ENCODE results near the gene ARMCX2.
"Not testable (repeated sequence)": the region's sequence is repeated elsewhere in the genome, so short reads cannot be mapped to it uniquely, and the experiment has no call there.

Gene ARMCX2

DNA sequence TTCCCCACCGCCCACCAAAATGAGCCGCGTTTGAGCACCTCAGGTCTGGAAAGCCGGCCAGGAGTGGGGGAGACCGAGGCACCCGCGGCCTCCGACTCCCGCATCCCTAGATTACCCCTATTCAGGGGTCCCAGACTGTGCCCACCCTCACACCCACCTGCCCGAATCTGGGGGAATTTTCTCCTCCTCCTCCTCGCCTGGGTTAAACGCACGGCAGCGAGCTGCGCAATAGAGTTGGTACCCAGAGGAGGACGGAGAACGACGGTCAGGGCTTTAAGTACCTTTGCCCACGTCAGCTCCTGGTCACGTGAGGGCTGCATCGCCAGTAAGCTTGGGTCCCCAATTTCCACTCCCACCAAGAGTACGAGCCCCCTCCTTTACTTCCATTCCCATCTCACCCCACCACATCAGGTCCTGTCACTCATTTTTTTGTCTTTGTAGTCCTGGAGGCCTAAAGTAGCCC lies at the start of gene ARMCX2:
ARMCX2 (minus strand) TSS at position 250 of the 463 bp plus-strand sequence. CDS start 2,262 bp downstream, outside the sequence.
- DNase-seq (ENCODE audit: low read depth in 2 of 2) = peak; percentile 53 to 59

GRCh38 chrX:101709384-101709783 lies 49.7 kb upstream of the ARMCX2 start:
- DNase-seq (ENCODE audit: low read depth in 2 of 2) = no peak

GRCh38 chrX:101708163-101708562 lies 48.5 kb upstream of the ARMCX2 start:
- DNase-seq (ENCODE audit: low read depth in 2 of 2) = peak in 1 of 2 experiments; percentile 4

GRCh38 chrX:101693476-101693875 lies 33.8 kb upstream of the ARMCX2 start:
- no peak for DNase-seq (ENCODE audit: low read depth in 2 of 2)

DNA sequence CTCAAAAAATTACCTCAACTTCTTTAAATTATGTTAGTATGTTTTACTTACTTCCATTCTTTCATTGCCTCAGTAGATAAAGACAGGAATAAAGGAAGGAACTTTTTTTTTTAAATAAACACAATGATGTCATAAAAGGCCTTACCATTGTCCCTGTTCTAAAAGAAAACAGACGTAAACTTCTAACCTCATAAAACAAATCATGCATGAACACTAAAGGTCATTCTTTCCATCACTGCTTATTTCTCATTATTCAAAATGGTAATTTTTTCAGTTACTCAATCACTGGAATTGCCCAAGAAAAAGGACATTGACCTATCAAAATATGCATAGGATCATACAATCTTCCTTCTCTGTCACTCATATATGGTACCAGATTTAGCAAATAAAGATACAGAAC lies 32.2 kb upstream of the ARMCX2 start:
- DNase-seq (ENCODE audit: low read depth in 2 of 2) = no peak

- DNase-seq (ENCODE audit: low read depth in 2 of 2) = no peak
Observed at GRCh38 chrX:101686574-101686973, 26.9 kb upstream of the ARMCX2 start.

DNA sequence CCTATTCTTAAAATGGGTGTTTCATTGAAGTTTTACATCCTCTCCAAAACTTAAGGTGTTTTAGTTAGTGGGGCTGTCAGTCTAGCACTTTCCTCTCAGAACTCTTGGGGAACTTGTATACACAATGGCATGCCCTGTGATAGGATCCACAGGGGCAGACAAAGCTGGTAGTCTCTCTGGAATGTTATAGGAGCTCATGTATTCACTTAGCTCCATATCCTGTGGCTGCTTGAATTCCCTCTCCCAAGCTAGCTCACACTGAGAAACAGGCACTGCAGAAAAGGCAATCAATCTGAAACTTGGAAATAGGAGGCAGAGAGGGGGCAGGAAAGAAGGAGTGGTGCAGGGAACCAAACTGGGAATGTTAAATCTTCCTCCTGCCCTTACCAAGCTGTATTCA lies 26.3 kb upstream of the ARMCX2 start:
- DNase-seq (ENCODE audit: low read depth in 2 of 2) = no peak

GRCh38 chrX:101682723-101683122 lies 23.1 kb upstream of the ARMCX2 start:
- peak; percentile 45 to 60 for DNase-seq (ENCODE audit: low read depth in 2 of 2)

DNA sequence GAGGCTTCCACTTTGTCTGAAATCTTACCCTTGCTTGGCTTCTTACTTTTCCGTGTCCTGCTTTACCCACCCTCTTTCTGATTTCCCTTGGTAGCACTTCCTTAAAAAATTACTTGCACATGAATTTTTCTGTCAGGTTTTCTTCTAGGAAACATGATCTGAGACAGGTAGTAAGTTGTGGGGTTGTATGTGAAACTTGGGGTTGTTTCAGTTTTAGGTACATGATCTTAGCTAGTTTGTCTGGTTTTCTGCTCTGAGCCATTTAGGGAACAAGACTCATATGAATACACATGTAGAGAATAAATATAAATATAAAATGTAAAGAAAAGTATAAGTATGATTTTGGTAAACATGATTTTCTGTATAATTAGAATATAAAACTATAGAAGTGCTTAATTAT lies 17.4 kb upstream of the ARMCX2 start:
- no peak for DNase-seq (ENCODE audit: low read depth in 2 of 2)

DNA sequence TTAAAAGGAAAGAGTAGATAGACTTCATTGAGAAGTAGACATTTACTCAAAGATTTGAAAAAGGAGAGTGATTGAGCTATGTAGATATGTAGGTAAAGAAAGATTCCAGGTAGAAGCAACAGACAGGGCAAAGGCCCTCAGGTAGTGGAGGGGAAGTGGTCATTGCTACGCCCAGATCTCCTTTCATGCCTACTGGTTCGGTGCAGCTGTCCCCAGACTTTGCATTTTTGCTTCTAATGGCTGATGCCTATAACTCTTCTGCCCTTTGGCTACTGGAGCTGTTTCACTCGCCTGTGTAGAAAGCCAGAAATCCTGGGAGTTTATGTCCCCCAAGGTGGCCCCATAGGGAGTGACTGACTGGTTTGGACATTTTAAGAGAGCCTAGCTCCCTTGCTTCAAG lies 16.9 kb upstream of the ARMCX2 start:
- DNase-seq (ENCODE audit: low read depth in 2 of 2) = no peak

GRCh38 chrX:101668143-101668542 lies 8.5 kb upstream of the ARMCX2 start:
- DNase-seq (ENCODE audit: low read depth in 2 of 2) = no peak

DNA sequence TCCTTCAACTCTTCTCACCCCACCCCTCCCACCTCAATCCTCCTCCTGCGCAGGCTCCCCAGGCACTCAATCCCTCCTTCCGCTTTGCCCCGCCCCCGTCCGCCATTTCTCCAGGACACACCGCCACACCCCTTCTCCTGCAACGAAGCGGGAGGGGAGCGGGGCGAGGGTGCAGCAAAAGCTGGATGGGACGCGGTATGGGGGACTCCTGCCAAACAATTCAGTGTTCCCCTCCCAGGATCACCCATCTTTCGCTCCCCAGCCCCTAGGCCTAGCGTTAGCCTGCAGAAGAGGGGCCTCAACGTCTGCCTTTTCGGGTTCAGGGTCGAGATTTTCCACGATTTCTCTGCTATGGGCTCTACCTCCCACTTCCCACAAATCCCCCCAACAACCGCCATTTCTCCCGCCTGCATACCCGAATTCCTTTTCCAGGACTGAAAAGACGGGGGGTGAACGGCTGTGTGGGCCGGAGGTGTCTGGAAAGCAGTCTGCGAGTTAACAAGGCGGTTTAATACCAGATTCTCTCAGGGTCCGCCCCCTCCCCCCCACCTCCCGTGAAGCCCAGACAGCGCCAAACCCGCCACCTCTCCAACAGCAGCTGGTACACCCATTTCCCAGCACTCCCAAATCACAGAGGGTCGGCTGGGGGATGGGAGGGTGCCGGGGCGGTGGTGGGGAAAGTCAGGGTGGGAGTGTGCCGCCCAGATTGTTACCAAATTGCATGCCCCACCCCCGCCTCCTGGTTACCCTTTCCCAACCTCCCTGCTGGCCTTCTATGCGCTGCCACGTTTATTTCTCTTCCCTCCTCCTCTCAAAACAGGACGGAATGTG lies 774 bp downstream of the ARMCX2 start:
- peak; percentile 20 to 25 for DNase-seq (ENCODE audit: low read depth in 2 of 2)

DNA sequence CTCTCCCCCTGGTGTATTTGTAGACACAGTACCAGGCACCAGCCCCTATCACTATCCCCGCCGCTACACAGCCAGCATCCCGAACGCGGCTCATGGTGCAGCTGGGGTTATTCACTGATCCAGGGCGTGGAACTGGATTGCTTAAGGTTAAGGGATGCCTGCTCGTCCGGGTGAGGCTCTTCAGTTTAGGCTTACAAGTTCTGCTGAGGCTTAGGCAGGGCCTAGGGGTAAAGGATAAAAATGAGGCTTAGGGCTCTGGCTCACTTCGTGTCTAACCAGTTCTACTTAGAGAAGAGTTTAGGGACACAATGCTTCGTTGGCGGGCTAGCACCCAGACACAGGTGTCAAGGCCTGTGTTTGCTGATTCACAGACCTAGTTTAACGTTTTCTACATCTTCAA lies 2.2 kb downstream of the ARMCX2 start:
- DNase-seq (ENCODE audit: low read depth in 2 of 2) = no peak

GRCh38 chrX:101656817-101657216 lies 2.8 kb downstream of the ARMCX2 start:
- DNase-seq (ENCODE audit: low read depth in 2 of 2) = no peak

GRCh38 chrX:101655534-101655933 lies 4.1 kb downstream of the ARMCX2 start:
- no peak for DNase-seq (ENCODE audit: low read depth in 2 of 2)

DNA sequence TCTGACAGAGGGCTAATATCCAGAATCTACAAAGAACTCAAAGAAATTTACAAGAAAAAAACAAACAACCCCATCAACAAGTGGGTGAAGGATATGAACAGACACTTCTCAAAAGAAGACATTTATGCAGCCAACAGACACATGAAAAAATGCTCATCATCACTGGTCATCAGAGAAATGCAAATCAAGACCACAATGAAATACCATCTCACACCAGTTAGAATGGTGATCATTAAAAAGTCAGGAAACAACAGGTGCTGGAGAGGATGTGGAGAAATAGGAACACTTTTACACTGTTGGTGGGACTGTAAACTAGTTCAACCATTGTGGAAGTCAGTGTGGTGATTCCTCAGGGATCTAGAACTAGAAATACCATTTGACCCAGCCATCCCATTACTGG lies 11.9 kb downstream of the ARMCX2 start:
- DNase-seq (ENCODE audit: low read depth in 2 of 2) = not testable (repeated sequence)

- no peak for DNase-seq (ENCODE audit: low read depth in 2 of 2)
Observed at GRCh38 chrX:101642093-101642492, 17.6 kb downstream of the ARMCX2 start.

GRCh38 chrX:101639583-101639982 lies 20.1 kb downstream of the ARMCX2 start:
- DNase-seq (ENCODE audit: low read depth in 2 of 2) = no peak

GRCh38 chrX:101619364-101619763 lies 40.3 kb downstream of the ARMCX2 start:
- DNase-seq (ENCODE audit: low read depth in 2 of 2) = no peak

DNA sequence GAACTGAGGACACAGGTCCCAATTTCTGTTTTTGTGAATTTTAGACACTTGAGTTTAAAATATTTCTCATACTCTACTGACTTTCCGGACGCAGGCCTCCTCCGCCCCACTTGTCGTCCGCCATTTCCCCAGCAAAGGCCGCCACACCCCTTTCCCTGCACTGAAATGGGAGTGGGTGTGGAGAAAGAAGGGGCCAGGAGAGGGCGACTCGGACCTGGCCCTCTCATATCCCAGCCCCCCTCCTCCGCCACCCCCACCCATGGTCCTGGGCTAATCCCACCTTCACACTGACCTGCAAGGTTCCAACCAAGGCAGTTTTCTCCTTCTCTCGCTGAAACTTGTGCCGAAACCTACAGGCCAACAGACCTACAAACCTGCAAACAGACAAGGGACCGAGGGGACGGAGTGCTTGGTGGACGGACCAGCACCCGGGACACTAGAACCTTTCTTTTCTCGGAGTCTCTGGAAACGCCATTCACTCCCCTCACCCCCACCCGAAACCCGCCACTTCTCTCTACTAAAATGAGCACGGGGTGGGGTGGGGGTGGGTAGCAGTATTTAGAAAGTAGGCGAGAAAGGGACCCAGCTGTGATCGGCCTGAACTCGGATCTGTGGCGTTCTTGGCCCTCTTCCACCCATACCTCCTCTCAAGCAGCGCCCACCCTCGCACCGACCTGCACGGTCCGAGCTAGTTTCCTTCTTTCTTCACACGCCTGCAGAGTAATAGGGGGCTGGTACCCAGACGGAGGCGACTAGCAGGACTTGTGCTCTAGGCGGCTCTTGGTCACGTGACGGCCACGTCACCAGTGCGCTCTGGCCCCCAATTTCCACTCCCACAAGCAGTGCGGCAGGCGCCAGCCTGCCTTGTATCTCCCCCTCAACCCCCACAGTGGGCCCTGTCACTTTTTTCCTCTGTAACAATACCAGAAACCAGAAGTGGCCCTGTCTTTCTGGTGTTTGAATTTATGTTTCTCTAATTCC lies 42.1 kb downstream of the ARMCX2 start, which contains the start of gene ARMCX6:
ARMCX6 (minus strand) TSS at position 790 of the 981 bp plus-strand sequence. CDS start 1,380 bp downstream, outside the sequence.
- DNase-seq (ENCODE audit: low read depth in 2 of 2) = peak; percentile 43 to 59

DNA sequence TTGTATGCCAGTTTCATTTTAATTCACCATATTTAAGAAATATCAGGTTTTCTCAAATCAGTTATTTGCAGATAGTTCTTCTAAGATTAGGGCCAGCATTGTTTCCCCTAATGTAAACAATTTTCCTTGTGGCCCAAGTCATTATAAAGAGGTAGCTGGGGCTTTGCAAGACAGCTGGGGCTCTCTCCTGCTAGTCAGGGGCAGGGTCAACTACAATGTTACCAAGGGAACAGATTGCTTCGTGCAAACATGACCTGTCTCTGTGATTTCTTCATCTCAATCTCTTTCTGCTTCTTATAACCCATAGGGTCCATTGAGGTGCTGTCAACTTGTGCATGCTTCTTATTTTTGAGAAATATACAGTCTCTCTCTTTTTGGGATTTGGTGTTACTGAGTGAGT lies 53.9 kb downstream of the ARMCX2 start:
- no peak for DNase-seq (ENCODE audit: low read depth in 2 of 2)
